ENCODE results near the gene SND1.

DNA sequence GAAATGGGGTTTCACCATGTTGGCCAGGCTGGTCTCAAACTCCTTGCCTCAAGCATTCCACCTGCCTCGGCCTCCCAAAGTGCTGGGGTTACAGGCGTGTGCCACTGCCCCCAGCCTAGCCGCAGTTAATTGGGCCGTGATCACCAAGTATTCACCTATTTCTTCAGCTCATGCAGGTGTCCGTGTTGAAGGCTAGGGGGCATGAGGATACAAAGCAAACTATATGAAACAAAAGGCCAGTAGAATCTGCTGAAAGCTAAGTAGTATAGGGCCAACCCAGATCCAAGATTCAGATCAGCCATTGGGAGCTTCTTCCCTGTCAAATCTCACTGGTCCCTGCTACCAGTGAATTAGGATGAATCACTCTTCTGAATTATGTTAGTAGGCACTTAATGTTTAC lies 305.9 kb downstream of the SND1 start:
- TF ChIP-seq, protein P1, sequence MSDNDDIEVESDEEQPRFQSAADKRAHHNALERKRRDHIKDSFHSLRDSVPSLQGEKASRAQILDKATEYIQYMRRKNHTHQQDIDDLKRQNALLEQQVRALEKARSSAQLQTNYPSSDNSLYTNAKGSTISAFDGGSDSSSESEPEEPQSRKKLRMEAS (IDR thresholded peaks at IDR 0.05) = no peak
- TF ChIP-seq EGR1 (IDR thresholded peaks at IDR 0.05) = no peak
- no peak for TF ChIP-seq FOXM1 (IDR thresholded peaks at IDR 0.05; ENCODE audit: borderline replicate concordance, low read depth)
- no peak for TF ChIP-seq YY1 (IDR thresholded peaks at IDR 0.05; ENCODE audit: low read depth)
- no peak for TF ChIP-seq RAD21 (IDR thresholded peaks at IDR 0.05; ENCODE audit: low read depth)
- TF ChIP-seq CREB1 (IDR thresholded peaks at IDR 0.05; ENCODE audit: low read depth) = no peak
- TF ChIP-seq TEAD4 (IDR thresholded peaks at IDR 0.05) = no peak
- TF ChIP-seq, protein P2, sequence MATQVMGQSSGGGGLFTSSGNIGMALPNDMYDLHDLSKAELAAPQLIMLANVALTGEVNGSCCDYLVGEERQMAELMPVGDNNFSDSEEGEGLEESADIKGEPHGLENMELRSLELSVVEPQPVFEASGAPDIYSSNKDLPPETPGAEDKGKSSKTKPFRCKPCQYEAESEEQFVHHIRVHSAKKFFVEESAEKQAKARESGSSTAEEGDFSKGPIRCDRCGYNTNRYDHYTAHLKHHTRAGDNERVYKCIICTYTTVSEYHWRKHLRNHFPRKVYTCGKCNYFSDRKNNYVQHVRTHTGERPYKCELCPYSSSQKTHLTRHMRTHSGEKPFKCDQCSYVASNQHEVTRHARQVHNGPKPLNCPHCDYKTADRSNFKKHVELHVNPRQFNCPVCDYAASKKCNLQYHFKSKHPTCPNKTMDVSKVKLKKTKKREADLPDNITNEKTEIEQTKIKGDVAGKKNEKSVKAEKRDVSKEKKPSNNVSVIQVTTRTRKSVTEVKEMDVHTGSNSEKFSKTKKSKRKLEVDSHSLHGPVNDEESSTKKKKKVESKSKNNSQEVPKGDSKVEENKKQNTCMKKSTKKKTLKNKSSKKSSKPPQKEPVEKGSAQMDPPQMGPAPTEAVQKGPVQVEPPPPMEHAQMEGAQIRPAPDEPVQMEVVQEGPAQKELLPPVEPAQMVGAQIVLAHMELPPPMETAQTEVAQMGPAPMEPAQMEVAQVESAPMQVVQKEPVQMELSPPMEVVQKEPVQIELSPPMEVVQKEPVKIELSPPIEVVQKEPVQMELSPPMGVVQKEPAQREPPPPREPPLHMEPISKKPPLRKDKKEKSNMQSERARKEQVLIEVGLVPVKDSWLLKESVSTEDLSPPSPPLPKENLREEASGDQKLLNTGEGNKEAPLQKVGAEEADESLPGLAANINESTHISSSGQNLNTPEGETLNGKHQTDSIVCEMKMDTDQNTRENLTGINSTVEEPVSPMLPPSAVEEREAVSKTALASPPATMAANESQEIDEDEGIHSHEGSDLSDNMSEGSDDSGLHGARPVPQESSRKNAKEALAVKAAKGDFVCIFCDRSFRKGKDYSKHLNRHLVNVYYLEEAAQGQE (IDR thresholded peaks at IDR 0.05; ENCODE audit: low read depth) = no peak
- no peak for TF ChIP-seq TAF1 (IDR thresholded peaks at IDR 0.05; ENCODE audit: low read depth)
- TF ChIP-seq EP300 (IDR thresholded peaks at IDR 0.05; ENCODE audit: borderline replicate concordance) = no peak
- TF ChIP-seq, protein P3, sequence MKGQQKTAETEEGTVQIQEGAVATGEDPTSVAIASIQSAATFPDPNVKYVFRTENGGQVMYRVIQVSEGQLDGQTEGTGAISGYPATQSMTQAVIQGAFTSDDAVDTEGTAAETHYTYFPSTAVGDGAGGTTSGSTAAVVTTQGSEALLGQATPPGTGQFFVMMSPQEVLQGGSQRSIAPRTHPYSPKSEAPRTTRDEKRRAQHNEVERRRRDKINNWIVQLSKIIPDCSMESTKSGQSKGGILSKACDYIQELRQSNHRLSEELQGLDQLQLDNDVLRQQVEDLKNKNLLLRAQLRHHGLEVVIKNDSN (IDR thresholded peaks at IDR 0.05) = no peak
- TF ChIP-seq CEBPB (IDR thresholded peaks at IDR 0.05) = no peak
- TF ChIP-seq NFIC (IDR thresholded peaks at IDR 0.05) = no peak
- no peak for TF ChIP-seq TCF12 (IDR thresholded peaks at IDR 0.05; ENCODE audit: low read depth)

All from Ishikawa (cell line).